ENCODE data around the gene MYL7.

The MYL7 gene

GRCh38 chr7:44104860-44105771 lies 36.0 kb downstream of the MYL7 start:
- Mint-ChIP-seq H3K4me3 (peak overlapping the region; percentile 84), H3K27ac (peak overlapping the region; percentile 87), H3K4me1 (peaks cover 33% of the 10 kb centered on the region), H3K9me3 (no peaks in the 10 kb centered on the region), H3K36me3 (ENCODE audit: low read depth) (peaks cover 4% of the 10 kb centered on the region), H3K27me3 (ENCODE audit: low read depth, poor library complexity) (peaks cover 13% of the 10 kb centered on the region)
- DNase-seq = peak; percentile 45
- TF ChIP-seq, protein P1, sequence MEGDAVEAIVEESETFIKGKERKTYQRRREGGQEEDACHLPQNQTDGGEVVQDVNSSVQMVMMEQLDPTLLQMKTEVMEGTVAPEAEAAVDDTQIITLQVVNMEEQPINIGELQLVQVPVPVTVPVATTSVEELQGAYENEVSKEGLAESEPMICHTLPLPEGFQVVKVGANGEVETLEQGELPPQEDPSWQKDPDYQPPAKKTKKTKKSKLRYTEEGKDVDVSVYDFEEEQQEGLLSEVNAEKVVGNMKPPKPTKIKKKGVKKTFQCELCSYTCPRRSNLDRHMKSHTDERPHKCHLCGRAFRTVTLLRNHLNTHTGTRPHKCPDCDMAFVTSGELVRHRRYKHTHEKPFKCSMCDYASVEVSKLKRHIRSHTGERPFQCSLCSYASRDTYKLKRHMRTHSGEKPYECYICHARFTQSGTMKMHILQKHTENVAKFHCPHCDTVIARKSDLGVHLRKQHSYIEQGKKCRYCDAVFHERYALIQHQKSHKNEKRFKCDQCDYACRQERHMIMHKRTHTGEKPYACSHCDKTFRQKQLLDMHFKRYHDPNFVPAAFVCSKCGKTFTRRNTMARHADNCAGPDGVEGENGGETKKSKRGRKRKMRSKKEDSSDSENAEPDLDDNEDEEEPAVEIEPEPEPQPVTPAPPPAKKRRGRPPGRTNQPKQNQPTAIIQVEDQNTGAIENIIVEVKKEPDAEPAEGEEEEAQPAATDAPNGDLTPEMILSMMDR (IDR thresholded peaks at IDR 0.05) = no peak

GRCh38 chr7:44103923-44104859 lies 36.9 kb downstream of the MYL7 start, which contains the start of gene AEBP1:
AEBP1 (plus strand) TSS chr7:44104345; CDS start chr7:44104666, 321 bp downstream.
- peaks cover 4% of the 10 kb centered on the region for H3K36me3 Mint-ChIP-seq (ENCODE audit: low read depth)

DNA sequence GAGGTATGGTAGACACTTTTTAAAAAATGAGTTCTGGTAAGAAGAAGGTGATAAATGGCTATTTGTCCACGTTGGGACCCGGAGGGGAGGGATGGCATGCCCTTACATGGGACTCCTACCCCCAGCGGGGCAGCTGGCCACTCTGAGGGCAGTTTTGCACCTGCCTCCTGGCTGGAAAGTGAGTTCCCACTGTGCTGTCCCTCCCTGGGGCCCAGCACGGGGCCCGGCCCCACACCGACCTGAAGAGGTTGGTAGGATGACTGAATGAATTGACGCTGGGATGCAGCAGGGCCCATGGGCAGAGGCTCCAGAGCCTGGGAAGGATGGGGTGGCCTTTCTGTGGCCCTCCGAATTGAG lies 37.6 kb downstream of the MYL7 start:
- H3K36me3 Mint-ChIP-seq (ENCODE audit: low read depth) = peaks cover 4% of the 10 kb centered on the region
- DNase-seq = no peak
- H3K27ac Mint-ChIP-seq = no peak overlapping the region
- TF ChIP-seq, protein P1 (IDR thresholded peaks at IDR 0.05) = no peak
- peaks cover 40% of the 10 kb centered on the region for H3K4me1 Mint-ChIP-seq
- peaks cover 13% of the 10 kb centered on the region for H3K27me3 Mint-ChIP-seq (ENCODE audit: low read depth, poor library complexity)
- H3K4me3 Mint-ChIP-seq = peak overlapping the region; percentile 78
- H3K9me3 Mint-ChIP-seq = no peaks in the 10 kb centered on the region

More at GRCh38 chr7:44103923-44104859, 36.9 kb downstream of the MYL7 start, which contains the start of gene AEBP1:
- Mint-ChIP-seq H3K4me3 (peak within 1 kb of the TSS; percentile 84), H3K9me3 (no peaks in the 10 kb centered on the region), H3K27me3 (ENCODE audit: low read depth, poor library complexity) (peaks cover 13% of the 10 kb centered on the region), H3K27ac (peak within 1 kb of the TSS; percentile 87), H3K4me1 (peaks cover 40% of the 10 kb centered on the region)
- TF ChIP-seq, protein P1 (IDR thresholded peaks at IDR 0.05) = no peak
- peak; percentile 65 for DNase-seq

- peaks cover 40% of the 10 kb centered on the region for H3K4me1 Mint-ChIP-seq
- peaks cover 4% of the 10 kb centered on the region for H3K36me3 Mint-ChIP-seq (ENCODE audit: low read depth)
- no peaks in the 10 kb centered on the region for H3K9me3 Mint-ChIP-seq
- peaks cover 13% of the 10 kb centered on the region for H3K27me3 Mint-ChIP-seq (ENCODE audit: low read depth, poor library complexity)
- H3K27ac Mint-ChIP-seq = no peak overlapping the region
- H3K4me3 Mint-ChIP-seq = peak overlapping the region; percentile 78
- TF ChIP-seq, protein P1 (IDR thresholded peaks at IDR 0.05) = no peak
- no peak for DNase-seq
Observed at GRCh38 chr7:44102846-44103565, 38.1 kb downstream of the MYL7 start.

DNA sequence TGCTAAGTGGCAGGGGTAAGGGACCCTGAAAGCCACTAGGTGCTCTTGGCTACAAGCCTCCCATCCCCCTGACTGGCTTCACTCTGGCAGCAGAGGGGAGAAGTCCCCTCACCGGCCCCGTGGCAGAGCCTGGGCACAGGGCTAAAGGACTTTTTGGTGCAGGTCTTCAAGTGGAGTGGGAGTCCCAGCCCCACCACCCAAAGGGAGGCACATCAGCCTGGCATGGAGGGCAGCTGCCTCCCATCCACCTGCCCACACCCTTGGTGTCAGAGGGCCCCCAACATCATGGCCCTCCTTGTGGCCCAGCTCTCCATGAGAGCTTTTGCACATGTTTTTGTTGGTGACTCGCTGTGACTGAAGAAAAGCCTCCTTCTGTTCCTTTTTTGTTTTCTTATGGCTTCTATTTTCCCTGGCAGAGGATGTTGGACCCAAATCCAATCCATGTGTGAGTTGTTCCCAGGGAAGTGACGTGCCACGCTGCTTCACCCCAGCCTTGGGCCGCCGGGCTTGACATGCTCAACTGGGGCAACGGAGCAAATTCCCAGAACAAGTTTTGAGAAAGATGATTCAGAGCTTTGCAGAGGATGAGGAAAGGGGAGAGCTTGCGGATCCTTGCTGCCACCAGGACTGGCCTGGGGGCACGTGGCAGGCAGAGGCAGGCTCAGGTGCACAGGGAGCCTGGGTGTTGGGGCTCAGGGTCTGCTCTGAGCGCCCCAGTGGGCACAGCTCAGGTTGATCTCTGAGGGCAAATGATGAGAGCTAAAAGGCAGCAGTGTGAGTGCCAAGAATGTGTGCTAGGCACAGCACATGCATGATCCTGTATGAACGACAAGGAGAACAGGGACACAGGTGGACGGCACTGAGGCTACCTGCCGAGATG lies 38.9 kb downstream of the MYL7 start:
- no peak overlapping the region for H3K27ac Mint-ChIP-seq

More for the DNA sequence above, 38.9 kb downstream of the MYL7 start:
- peaks cover 41% of the 10 kb centered on the region for H3K4me1 Mint-ChIP-seq
- no peaks in the 10 kb centered on the region for H3K9me3 Mint-ChIP-seq
- TF ChIP-seq, protein P1 (IDR thresholded peaks at IDR 0.05) = no peak
- H3K4me3 Mint-ChIP-seq = peak overlapping the region; percentile 59
- H3K36me3 Mint-ChIP-seq (ENCODE audit: low read depth) = peaks cover 4% of the 10 kb centered on the region
- no peak for DNase-seq
- peaks cover 13% of the 10 kb centered on the region for H3K27me3 Mint-ChIP-seq (ENCODE audit: low read depth, poor library complexity)
